Measurements from ENCODE around the gene ANKRD44. TPM values are rescaled to one million over a fixed set of nuclear protein-coding genes. Genes with fewer than 3 reads are reported as not detected.

The ANKRD44 gene
- total RNA-seq, 1 donor from 2014 or later: 14.2 TPM

GRCh38 chr2:197265924-197266323 is 44.7 kb downstream of the ANKRD44 start:
- DNase-seq (ENCODE audit: extremely low spot score, unreplicated experiment): no peak
- Mint-ChIP-seq H3K27ac (no peak overlapping the region), H3K9me3 (no peaks in the 10 kb centered on the region), H3K36me3 (no peaks in the 10 kb centered on the region), H3K27me3 (peaks cover 3% of the 10 kb centered on the region), H3K4me3 (no peak overlapping the region), H3K4me1 (ENCODE audit: unreplicated experiment) (peaks cover 30% of the 10 kb centered on the region)
- no peak for TF ChIP-seq CTCF (conservative IDR thresholded peaks at IDR 0.05)

- Mint-ChIP-seq H3K27me3 (peaks cover 3% of the 10 kb centered on the region), H3K9me3 (no peaks in the 10 kb centered on the region), H3K36me3 (no peaks in the 10 kb centered on the region), H3K4me3 (no peak overlapping the region), H3K27ac (no peak overlapping the region), H3K4me1 (ENCODE audit: unreplicated experiment) (peaks cover 27% of the 10 kb centered on the region)
- DNase-seq (ENCODE audit: extremely low spot score, unreplicated experiment): no peak
- no peak for TF ChIP-seq CTCF (conservative IDR thresholded peaks at IDR 0.05)
Observed at GRCh38 chr2:197265036-197265435, 45.5 kb downstream of the ANKRD44 start.

DNA sequence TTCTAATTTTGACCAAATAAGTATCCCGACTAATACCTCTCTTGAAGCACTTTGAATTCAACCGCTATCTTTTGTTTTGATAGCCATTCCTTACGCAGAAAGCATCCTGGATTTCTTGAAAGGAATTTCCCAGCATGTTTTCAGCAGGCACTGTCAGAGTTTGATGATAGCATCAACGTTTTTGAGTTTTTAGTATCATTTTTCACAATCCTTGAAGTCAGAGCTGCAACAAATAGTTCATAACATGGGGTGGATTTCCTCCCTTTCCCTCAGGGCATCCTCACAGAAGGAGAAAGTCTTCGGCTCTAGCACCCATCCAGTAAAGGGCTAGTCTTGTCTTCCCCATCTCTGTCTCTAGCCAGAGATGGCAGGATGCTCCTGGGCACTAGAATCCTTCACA is 46.2 kb downstream of the ANKRD44 start:
- no peak overlapping the region for H3K4me3 Mint-ChIP-seq
- H3K27ac Mint-ChIP-seq: no peak overlapping the region
- no peaks in the 10 kb centered on the region for H3K9me3 Mint-ChIP-seq
- DNase-seq (ENCODE audit: extremely low spot score, unreplicated experiment): no peak
- TF ChIP-seq CTCF (conservative IDR thresholded peaks at IDR 0.05): no peak
- peaks cover 23% of the 10 kb centered on the region for H3K4me1 Mint-ChIP-seq (ENCODE audit: unreplicated experiment)
- H3K36me3 Mint-ChIP-seq: no peaks in the 10 kb centered on the region
- peaks cover 3% of the 10 kb centered on the region for H3K27me3 Mint-ChIP-seq

GRCh38 chr2:197263077-197263476 is 47.5 kb downstream of the ANKRD44 start:
- Mint-ChIP-seq H3K27ac (no peak overlapping the region), H3K4me3 (no peak overlapping the region)

DNA sequence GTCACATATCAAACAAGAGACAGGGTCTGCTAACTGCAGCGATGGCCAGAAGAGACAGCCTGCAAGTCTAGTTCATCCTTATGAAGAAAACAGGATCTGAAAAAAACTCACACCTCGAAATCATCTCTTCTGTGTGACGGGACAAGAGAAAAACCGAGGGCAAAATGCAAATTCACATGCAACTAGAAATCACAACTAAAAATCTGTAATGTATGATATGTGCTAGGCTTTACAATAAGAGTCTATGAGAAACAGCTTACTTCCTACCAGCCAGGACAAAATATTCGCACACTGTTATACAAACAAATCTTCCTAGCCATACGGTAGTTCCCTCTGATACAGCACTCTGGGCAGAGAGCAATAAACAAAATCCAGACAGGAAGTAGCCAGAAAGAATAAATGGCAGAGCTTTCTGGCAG is 48.8 kb downstream of the ANKRD44 start:
- no peak for DNase-seq (ENCODE audit: extremely low spot score, unreplicated experiment)
- no peak overlapping the region for H3K27ac Mint-ChIP-seq
- peaks cover 20% of the 10 kb centered on the region for H3K4me1 Mint-ChIP-seq (ENCODE audit: unreplicated experiment)
- H3K4me3 Mint-ChIP-seq: no peak overlapping the region
- H3K9me3 Mint-ChIP-seq: no peaks in the 10 kb centered on the region
- H3K27me3 Mint-ChIP-seq: no peaks in the 10 kb centered on the region
- no peak for TF ChIP-seq CTCF (conservative IDR thresholded peaks at IDR 0.05)
- H3K36me3 Mint-ChIP-seq: no peaks in the 10 kb centered on the region

More at GRCh38 chr2:197263077-197263476, 47.5 kb downstream of the ANKRD44 start:
- H3K27me3 Mint-ChIP-seq: peaks cover under 1% of the 10 kb centered on the region
- H3K4me1 Mint-ChIP-seq (ENCODE audit: unreplicated experiment): peaks cover 19% of the 10 kb centered on the region
- no peak for TF ChIP-seq CTCF (conservative IDR thresholded peaks at IDR 0.05)
- no peak for DNase-seq (ENCODE audit: extremely low spot score, unreplicated experiment)
- H3K36me3 Mint-ChIP-seq: no peaks in the 10 kb centered on the region
- H3K9me3 Mint-ChIP-seq: no peaks in the 10 kb centered on the region

- H3K4me3 Mint-ChIP-seq: no peak overlapping the region
- no peak for DNase-seq (ENCODE audit: extremely low spot score, unreplicated experiment)
- H3K4me1 Mint-ChIP-seq (ENCODE audit: unreplicated experiment): peaks cover 33% of the 10 kb centered on the region
- TF ChIP-seq CTCF (conservative IDR thresholded peaks at IDR 0.05): no peak
- no peak overlapping the region for H3K27ac Mint-ChIP-seq
- no peaks in the 10 kb centered on the region for H3K27me3 Mint-ChIP-seq
- H3K9me3 Mint-ChIP-seq: no peaks in the 10 kb centered on the region
- no peaks in the 10 kb centered on the region for H3K36me3 Mint-ChIP-seq
Observed at GRCh38 chr2:197259470-197259999, 51.0 kb downstream of the ANKRD44 start.
